Retinal pigment epithelial cell (primary cell): ENCODE results near the gene DNAJC9.
A peak's percentile ranks its signal among the peaks of the same experiment; 100 is the strongest.

Experiments used
- DNase-seq: peaks from one replicate; pipeline ENCODE4 v3.0.0-alpha.2; 2010; ENCODE audit warnings: low read depth
- H3K4me3 ChIP-seq: 2 replicates; pipeline ENCODE4 v1.5.1; 2011; ENCODE audit warnings: mild to moderate bottlenecking, low read length, control low read depth, moderate library complexity
- CTCF ChIP-seq: conservative IDR thresholded peaks from 2 replicates; pipeline ENCODE4 v1.5.1; 2011; ENCODE audit warnings: low read depth, low read length, control low read depth, inconsistent platforms

The DNAJC9 gene

DNA sequence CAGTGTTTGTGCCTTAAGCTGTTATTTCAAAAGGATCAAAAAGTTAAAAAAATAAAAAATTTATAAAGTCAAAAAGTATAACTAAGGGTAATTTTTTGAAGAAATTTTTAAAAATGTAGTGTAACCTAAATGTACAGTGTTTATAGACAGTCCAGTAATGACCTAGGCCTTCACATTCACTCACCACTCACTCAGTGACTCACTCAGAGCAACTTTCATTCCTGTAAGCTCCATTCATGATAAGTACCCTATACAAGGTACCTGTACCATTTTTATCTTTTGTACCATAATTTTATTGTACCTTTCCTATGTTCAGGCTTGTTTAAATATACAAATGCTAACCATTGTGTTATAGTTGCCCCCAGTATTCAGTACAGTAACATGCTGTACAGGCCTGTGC is 21.5 kb downstream of the DNAJC9 start:
- no peak for DNase-seq
- TF ChIP-seq CTCF, result no peak

DNA sequence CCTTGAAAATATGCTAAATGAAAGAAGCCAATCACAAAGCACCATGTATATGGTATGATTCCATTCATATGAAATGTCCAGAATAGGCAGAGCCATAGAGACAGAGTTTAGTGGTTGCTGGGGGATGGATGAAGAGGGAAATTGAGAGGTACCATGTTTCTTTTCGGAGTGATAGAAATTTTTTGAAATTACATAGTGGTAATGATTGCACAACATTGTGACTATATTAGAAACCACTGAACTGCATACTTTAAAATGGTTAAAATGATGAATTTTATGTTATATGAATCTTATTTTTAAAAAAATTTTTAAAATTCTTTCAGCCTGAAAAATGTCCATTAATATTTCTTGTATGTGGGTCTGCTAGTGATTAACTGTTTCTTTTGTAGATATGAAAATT is 26.1 kb downstream of the DNAJC9 start:
- no peak for TF ChIP-seq CTCF
- no peak overlapping the region for H3K4me3 ChIP-seq
- DNase-seq, result no peak

More for the DNA sequence above, 21.5 kb downstream of the DNAJC9 start:
- no peak overlapping the region for H3K4me3 ChIP-seq

DNA sequence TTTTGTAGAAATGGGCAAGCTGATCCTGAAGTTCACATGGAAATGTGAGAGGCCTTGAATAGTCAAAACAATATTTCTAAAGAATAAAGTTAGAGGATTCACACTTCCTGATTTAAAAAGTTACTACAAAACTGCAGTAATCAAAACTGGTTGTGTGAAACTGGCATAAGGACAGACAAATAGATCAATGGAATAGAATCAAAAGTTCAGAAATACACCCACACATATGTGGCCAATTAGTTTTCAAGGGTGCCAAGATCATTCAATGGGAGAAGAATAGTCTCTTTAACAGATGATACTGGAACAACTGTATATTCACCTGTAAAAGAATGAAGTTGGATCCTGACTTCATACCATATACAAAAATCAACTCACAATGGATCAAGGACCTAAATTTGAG is 27.7 kb downstream of the DNAJC9 start:
- H3K4me3 ChIP-seq, result no peak overlapping the region
- DNase-seq, result no peak
- TF ChIP-seq CTCF, result no peak

- TF ChIP-seq CTCF, result peak; percentile 61
- DNase-seq, result no peak
- no peak overlapping the region for H3K4me3 ChIP-seq
Observed at GRCh38 chr10:73218431-73219191, 28.4 kb downstream of the DNAJC9 start.

DNA sequence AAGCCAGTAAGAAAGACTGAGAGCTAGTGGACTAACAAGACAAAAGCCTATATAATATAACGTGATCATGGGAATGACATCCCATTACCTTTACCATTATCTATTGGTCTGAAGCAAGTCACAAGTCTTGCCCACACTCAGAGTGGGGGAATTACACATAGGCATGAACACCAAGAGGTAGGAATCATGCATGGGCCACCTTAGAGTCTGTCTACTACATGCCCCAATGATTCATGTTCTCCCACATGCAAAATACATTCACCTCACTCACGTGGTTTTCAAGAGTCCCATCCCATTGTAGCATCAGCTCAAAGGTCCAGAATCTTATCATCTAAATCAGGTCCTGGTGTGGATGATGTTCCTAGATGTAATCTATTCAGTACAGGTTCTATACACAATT is 29.4 kb downstream of the DNAJC9 start:
- no peak for TF ChIP-seq CTCF
- DNase-seq, result no peak
- H3K4me3 ChIP-seq, result no peak overlapping the region

- no peak for TF ChIP-seq CTCF
- no peak for DNase-seq
- H3K4me3 ChIP-seq, result no peak overlapping the region
Observed at GRCh38 chr10:73215749-73216148, 31.3 kb downstream of the DNAJC9 start.

DNA sequence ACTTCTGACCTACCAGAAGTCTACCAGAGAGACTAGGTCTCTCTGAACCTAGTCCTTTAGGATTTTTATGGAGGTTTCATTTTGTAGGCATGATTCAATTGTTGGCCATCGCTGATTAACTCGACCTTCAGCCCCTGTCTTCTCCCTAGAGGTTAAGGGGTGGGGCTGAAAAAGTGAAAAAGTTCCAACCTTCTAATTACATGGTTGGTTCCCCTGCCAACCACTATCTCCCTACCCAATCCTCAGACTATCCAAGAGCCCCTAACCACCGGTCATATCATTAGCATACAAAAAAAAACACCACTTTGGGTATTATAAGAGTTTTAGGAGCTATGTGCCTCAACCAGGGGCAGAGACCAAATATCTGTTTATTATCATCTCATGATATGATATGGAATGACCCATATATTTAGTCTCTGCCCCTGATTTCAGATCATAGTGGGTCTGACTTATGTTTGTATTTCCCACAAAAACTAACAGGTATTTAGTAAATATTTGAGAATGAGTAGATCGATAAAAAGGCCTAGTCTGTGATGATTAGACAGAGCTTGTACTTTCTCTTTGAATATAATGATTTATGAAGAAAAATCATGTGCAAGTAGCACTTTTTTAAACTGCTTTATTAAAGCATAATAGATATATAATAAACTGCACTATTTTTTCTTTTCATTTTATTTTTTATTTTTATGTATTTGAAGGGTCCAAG is 35.8 kb downstream of the DNAJC9 start:
- no peak for DNase-seq
- no peak for TF ChIP-seq CTCF
- H3K4me3 ChIP-seq, result no peak overlapping the region
